ENCODE results near the gene CAPRIN2. TPM values are rescaled to one million over a fixed set of nuclear protein-coding genes. Genes with fewer than 3 reads are reported as not detected.

CAPRIN2 gene
- total RNA-seq, 1 experiment from 2014 or later, result 123 TPM

GRCh38 chr12:30782316-30783173, 27.8 kb upstream of the CAPRIN2 start:
- Histone ChIP-seq H3K27ac (ENCODE audit: insufficient read length, low read depth, low read length) (no peak overlapping the region), H4K5ac (ENCODE audit: insufficient read length, low read depth, low read length) (no peak overlapping the region), H2BK20ac (ENCODE audit: low read depth, low read length, poor library complexity, severe bottlenecking) (no peak overlapping the region), H3K9me3 (ENCODE audit: control insufficient read depth, low read depth, low read length) (peaks cover 28% of the 10 kb centered on the region), H4K91ac (ENCODE audit: insufficient read length, low read depth, low read length) (no peak overlapping the region), H3K23ac (ENCODE audit: insufficient read length, low read depth, low read length) (no peak overlapping the region), H2BK15ac (ENCODE audit: low read depth, low read length) (no peak overlapping the region), H3T11ph (ENCODE audit: low read length) (no peak overlapping the region), H3K56ac (ENCODE audit: insufficient read length, low read depth, low read length) (no peak overlapping the region), H4K20me1 (ENCODE audit: control insufficient read depth, insufficient read depth, insufficient read length) (no peaks in the 10 kb centered on the region), H3K14ac (ENCODE audit: insufficient read depth, low read length) (no peak overlapping the region), H3K4me2 (ENCODE audit: insufficient read depth, insufficient read length, low read length) (no peak overlapping the region), H2BK5ac (ENCODE audit: insufficient read length, low read length) (no peak overlapping the region), H3K79me1 (ENCODE audit: insufficient read depth, low read depth, low read length, poor library complexity, severe bottlenecking) (no peaks in the 10 kb centered on the region), H3K23me2 (ENCODE audit: insufficient read length, low read depth, low read length, poor library complexity, severe bottlenecking) (no peaks in the 10 kb centered on the region), H3K9ac (ENCODE audit: extremely low read depth, insufficient read length, low read length) (no peak overlapping the region), H3K4me1 (ENCODE audit: insufficient read depth, low read length) (no peaks in the 10 kb centered on the region), H3K4ac (ENCODE audit: low read depth, low read length) (no peak overlapping the region), H2AK5ac (ENCODE audit: insufficient read length, low read length) (no peak overlapping the region), H3K27me3 (ENCODE audit: insufficient read depth, low read length) (no peaks in the 10 kb centered on the region), H2BK12ac (ENCODE audit: insufficient read length, low read depth, low read length) (no peak overlapping the region), H3K18ac (ENCODE audit: insufficient read length, low read depth, low read length) (no peak overlapping the region), H3K79me2 (ENCODE audit: insufficient read depth, low read length) (no peaks in the 10 kb centered on the region), H2BK120ac (ENCODE audit: low read depth, low read length, poor library complexity, severe bottlenecking) (no peak overlapping the region), H2AFZ (ENCODE audit: low read length) (no peak overlapping the region), H4K8ac (replicated peaks; ENCODE audit: insufficient read length, low read depth, low read length) (no peak overlapping the region)
- DNase-seq, result no peak
- Mint-ChIP-seq H3K9me3 (peaks cover 54 to 74% of the 10 kb centered on the region in 2 experiments), H3K4me3 (no peak overlapping the region), H3K4me1 (peaks cover 25 to 37% of the 10 kb centered on the region in 2 experiments), H3K36me3 (ENCODE audit: insufficient read depth in 1 of 3, low read depth in 3 of 3) (peaks cover 43 to 68% (median 50%) of the 10 kb centered on the region in 3 experiments), H3K27me3 (ENCODE audit: low read depth) (peaks cover 4% of the 10 kb centered on the region; the same call in 1 of the 2 replicates), H3K27ac (no peak overlapping the region)
- no CpG with 5 or more reads among the region's 3 CpGs for WGBS (ENCODE audit: extremely low coverage, insufficient read length, low lambda C conversion rate)
- TF ChIP-seq CTCF (conservative IDR thresholded peaks at IDR 0.05), result no peak

Measured in H9 (cell line).